Right ventricle myocardium inferior (tissue), 1 donor: ENCODE measurements around the gene IL10RB. TPM values are rescaled to one million over a fixed set of nuclear protein-coding genes. Genes with fewer than 3 reads are reported as not detected.

ENCODE experiments used
- total RNA-seq: library from RNA; stranded (reverse); fragmentation: NEBNext Ultra II Directional; extraction: Animal tissue kit (Norgen Biotek cat#: 25700); gene quantifications from one replicate; pipeline ENCODE4 v1.2.1, GENCODE V29; 2021
- donor health status: DM: no; HTN: yes; CAD: no; lungs with severe emphysema.

The IL10RB gene
- total RNA-seq, 1 donor from 2014 or later = 8.9 TPM

Other genes starting within 250 kb of the IL10RB start
- gene OLIG2, start 240.4 kb upstream of the IL10RB start, total RNA-seq = not detected
- gene OLIG1, start 196.2 kb upstream of the IL10RB start, total RNA-seq = 0.89 TPM
- gene IFNAR2, start 36.4 kb upstream of the IL10RB start, total RNA-seq = 10.4 TPM
- 31.6 TPM for gene IFNAR1, start 58.6 kb downstream of the IL10RB start, total RNA-seq
- 36.4 TPM for gene IFNGR2, start 137.0 kb downstream of the IL10RB start, total RNA-seq
- gene TMEM50B, start 213.6 kb downstream of the IL10RB start, total RNA-seq = 35.1 TPM
- gene DNAJC28, start 225.3 kb downstream of the IL10RB start, total RNA-seq = 7.6 TPM